Occipital lobe (tissue), 2 donors: Measurements from ENCODE around the gene SRSF9. TPM values are rescaled to one million over a fixed set of nuclear protein-coding genes. Genes with fewer than 3 reads are reported as not detected.

Experiments used
- DNase-seq: peaks from one replicate; lab custom pipeline; 2025; lab: John Stamatoyannopoulos, UW
- total RNA-seq: library from RNA; depleted of rRNA; stranded (reverse); fragments of >200 nt; gene quantifications from one replicate; pipeline ENCODE4 v1.2.3, GENCODE V29; 2014

Gene SRSF9
- total RNA-seq, 1 donor from 2014 or later, result 87.8 TPM

- DNase-seq, result no peak
Measured at GRCh38 chr12:120483621-120484020, 14.1 kb upstream of the SRSF9 start.

- DNase-seq, result no peak
Measured at GRCh38 chr12:120481022-120481767, 11.6 kb upstream of the SRSF9 start.

GRCh38 chr12:120480211-120480610 lies 10.7 kb upstream of the SRSF9 start:
- DNase-seq, result no peak

GRCh38 chr12:120479458-120479857 lies 9.9 kb upstream of the SRSF9 start:
- no peak for DNase-seq

GRCh38 chr12:120475643-120476042 lies 6.1 kb upstream of the SRSF9 start:
- DNase-seq, result no peak

- DNase-seq, result peak; percentile 52
Measured at GRCh38 chr12:120474616-120474960, 5.0 kb upstream of the SRSF9 start.

GRCh38 chr12:120473807-120474615 lies 4.5 kb upstream of the SRSF9 start:
- no peak for DNase-seq

GRCh38 chr12:120472521-120472920 lies 3.0 kb upstream of the SRSF9 start:
- DNase-seq, result no peak

GRCh38 chr12:120470150-120470784 lies 719 bp upstream of the SRSF9 start:
- DNase-seq, result no peak

- DNase-seq, result no peak
Measured at GRCh38 chr12:120468821-120469449, 613 bp downstream of the SRSF9 start.

- no peak for DNase-seq
Measured at GRCh38 chr12:120468325-120468820, 1.2 kb downstream of the SRSF9 start.

GRCh38 chr12:120467439-120467838 lies 2.1 kb downstream of the SRSF9 start:
- DNase-seq, result no peak

- DNase-seq, result no peak
Measured at GRCh38 chr12:120466560-120467315, 2.8 kb downstream of the SRSF9 start.

- DNase-seq, result no peak
Measured at GRCh38 chr12:120465756-120466155, 3.8 kb downstream of the SRSF9 start.

- no peak for DNase-seq
Measured at GRCh38 chr12:120463712-120464111, 5.8 kb downstream of the SRSF9 start.

- no peak for DNase-seq
Measured at GRCh38 chr12:120462099-120462640, 7.4 kb downstream of the SRSF9 start.

GRCh38 chr12:120460157-120460556 lies 9.4 kb downstream of the SRSF9 start:
- DNase-seq, result no peak

GRCh38 chr12:120457133-120457532 lies 12.4 kb downstream of the SRSF9 start:
- no peak for DNase-seq

GRCh38 chr12:120455302-120455701 lies 14.2 kb downstream of the SRSF9 start:
- no peak for DNase-seq

- no peak for DNase-seq
Measured at GRCh38 chr12:120453977-120454376, 15.6 kb downstream of the SRSF9 start.
